ENCODE data around the gene ADIG. TPM values are rescaled to one million over a fixed set of nuclear protein-coding genes. Genes with fewer than 3 reads are reported as not detected.

ADIG gene
- total and polyA plus RNA-seq, 10 donors, result not detected

DNA sequence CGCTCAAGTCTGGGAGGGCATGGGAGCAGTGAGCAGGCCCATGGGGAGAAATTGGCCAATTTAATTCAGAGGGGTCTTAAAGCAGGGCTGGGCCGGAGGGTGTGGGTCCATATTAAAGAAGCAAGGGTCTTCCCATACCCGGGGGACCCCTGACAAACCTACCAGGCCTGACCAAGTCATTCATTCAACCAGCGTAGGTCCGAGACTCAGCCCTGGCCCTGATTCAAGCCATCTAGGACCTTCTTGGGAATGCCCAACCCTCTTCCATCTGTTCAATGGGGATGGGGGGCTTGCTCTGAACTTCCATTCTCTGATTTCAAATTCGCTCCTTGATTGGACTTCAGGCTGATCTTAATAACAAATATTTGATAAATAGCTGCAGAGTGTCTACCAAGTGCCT, 7.3 kb downstream of the ADIG start:
- no peaks in the 10 kb centered on the region for H3K36me3 ChIP-seq
- no peaks in the 10 kb centered on the region for H3K9me3 ChIP-seq
- no peak overlapping the region for H3K27ac ChIP-seq
- H3K4me1 ChIP-seq, result no peaks in the 10 kb centered on the region
- TF ChIP-seq, protein P1, sequence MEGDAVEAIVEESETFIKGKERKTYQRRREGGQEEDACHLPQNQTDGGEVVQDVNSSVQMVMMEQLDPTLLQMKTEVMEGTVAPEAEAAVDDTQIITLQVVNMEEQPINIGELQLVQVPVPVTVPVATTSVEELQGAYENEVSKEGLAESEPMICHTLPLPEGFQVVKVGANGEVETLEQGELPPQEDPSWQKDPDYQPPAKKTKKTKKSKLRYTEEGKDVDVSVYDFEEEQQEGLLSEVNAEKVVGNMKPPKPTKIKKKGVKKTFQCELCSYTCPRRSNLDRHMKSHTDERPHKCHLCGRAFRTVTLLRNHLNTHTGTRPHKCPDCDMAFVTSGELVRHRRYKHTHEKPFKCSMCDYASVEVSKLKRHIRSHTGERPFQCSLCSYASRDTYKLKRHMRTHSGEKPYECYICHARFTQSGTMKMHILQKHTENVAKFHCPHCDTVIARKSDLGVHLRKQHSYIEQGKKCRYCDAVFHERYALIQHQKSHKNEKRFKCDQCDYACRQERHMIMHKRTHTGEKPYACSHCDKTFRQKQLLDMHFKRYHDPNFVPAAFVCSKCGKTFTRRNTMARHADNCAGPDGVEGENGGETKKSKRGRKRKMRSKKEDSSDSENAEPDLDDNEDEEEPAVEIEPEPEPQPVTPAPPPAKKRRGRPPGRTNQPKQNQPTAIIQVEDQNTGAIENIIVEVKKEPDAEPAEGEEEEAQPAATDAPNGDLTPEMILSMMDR (IDR thresholded peaks at IDR 0.05 in 8 of 11, conservative IDR thresholded peaks at IDR 0.05 in 3 of 11), result no peak
- no peak for TF ChIP-seq POLR2A (IDR thresholded peaks at IDR 0.05)
- no peak for TF ChIP-seq POLR2AphosphoS5 (IDR thresholded peaks at IDR 0.05)
- 79 to 93% (median 90%) methylated on average over 6 of the region's 6 CpGs for WGBS, 5 donors
- no peak for DNase-seq
- peaks cover 0 to 61% (median 0%) of the 10 kb centered on the region in 7 donors for H3K27me3 ChIP-seq (replicated peaks in 1 of 7)
- no peak overlapping the region for H3K4me3 ChIP-seq
- intact Hi-C loops (cut with DNase I; ENCODE audit: low total_unique reads), result no loop called here

- Histone ChIP-seq H3K4me3 (no peak overlapping the region), H3K27me3 (replicated peaks in 1 of 7) (peaks cover 0 to 53% (median 0%) of the 10 kb centered on the region in 7 donors), H3K4me1 (no peaks in the 10 kb centered on the region), H3K9me3 (no peaks in the 10 kb centered on the region), H3K36me3 (no peaks in the 10 kb centered on the region), H3K27ac (no peak overlapping the region)
- WGBS, 5 donors, result 77 to 92% (median 83%) methylated on average over 4 of the region's 4 CpGs
- intact Hi-C loops (cut with DNase I; ENCODE audit: low total_unique reads), result no loop called here
- TF ChIP-seq POLR2A (IDR thresholded peaks at IDR 0.05), result no peak
- TF ChIP-seq, protein P1 (IDR thresholded peaks at IDR 0.05 in 8 of 11, conservative IDR thresholded peaks at IDR 0.05 in 3 of 11), result no peak
- TF ChIP-seq POLR2AphosphoS5 (IDR thresholded peaks at IDR 0.05), result no peak
- no peak for DNase-seq
Measured at GRCh38 chr20:38589351-38589750, 8.4 kb downstream of the ADIG start.

DNA sequence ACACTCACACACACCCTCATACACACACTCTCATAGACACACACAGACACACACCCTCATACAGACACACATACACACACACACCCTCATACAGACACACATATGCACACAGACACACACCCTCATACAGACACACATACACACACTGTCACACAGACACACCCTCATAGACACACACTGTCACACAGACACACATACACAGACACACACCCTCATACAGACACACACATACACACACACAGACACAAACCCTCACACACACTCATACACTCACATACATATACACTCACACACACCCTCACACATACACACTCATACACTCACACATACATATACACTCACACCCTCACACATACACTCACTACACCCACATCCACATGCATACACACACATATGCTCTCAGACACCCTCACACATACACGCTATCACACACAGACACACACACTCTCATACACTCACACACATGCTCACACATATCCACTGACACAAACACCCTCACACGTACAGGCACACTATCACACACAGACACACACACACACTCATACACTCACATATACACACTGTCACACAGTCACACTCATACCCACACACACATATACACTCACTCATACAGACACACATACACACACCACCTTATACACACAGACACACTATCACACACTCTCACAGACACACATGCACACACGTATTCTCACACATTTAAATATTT, 9.1 kb downstream of the ADIG start:
- Histone ChIP-seq H3K27me3 (replicated peaks in 1 of 7) (peaks cover 0 to 45% (median 0%) of the 10 kb centered on the region in 7 donors), H3K4me1 (no peaks in the 10 kb centered on the region), H3K27ac (no peak overlapping the region), H3K36me3 (no peaks in the 10 kb centered on the region), H3K9me3 (no peaks in the 10 kb centered on the region), H3K4me3 (no peak overlapping the region)
- no peak for DNase-seq
- TF ChIP-seq POLR2A (IDR thresholded peaks at IDR 0.05), result no peak
- TF ChIP-seq POLR2AphosphoS5 (IDR thresholded peaks at IDR 0.05), result no peak
- TF ChIP-seq, protein P1 (IDR thresholded peaks at IDR 0.05 in 8 of 11, conservative IDR thresholded peaks at IDR 0.05 in 3 of 11), result no peak
- 78 to 89% (median 85%) methylated on average over 3 of the region's 3 CpGs for WGBS, 5 donors
- intact Hi-C loops (cut with DNase I; ENCODE audit: low total_unique reads), result no loop called here

- H3K4me1 ChIP-seq, result no peaks in the 10 kb centered on the region
- peak; percentile 37 for DNase-seq
- no peak overlapping the region for H3K4me3 ChIP-seq
- intact Hi-C loops (cut with DNase I; ENCODE audit: low total_unique reads), result no loop called here
- H3K9me3 ChIP-seq, result no peaks in the 10 kb centered on the region
- H3K36me3 ChIP-seq, result no peaks in the 10 kb centered on the region
- H3K27me3 ChIP-seq (replicated peaks in 1 of 7), result peaks cover 0 to 38% (median 0%) of the 10 kb centered on the region in 7 donors
- no peak overlapping the region for H3K27ac ChIP-seq
- whole genome bisulfite sequencing, 5 donors, result 79 to 85% (median 82%) methylated on average over 17 to 18 of the region's 18 CpGs
- TF ChIP-seq POLR2A (IDR thresholded peaks at IDR 0.05) (no peak), POLR2AphosphoS5 (IDR thresholded peaks at IDR 0.05) (no peak)
- TF ChIP-seq, protein P1 (IDR thresholded peaks at IDR 0.05 in 8 of 11, conservative IDR thresholded peaks at IDR 0.05 in 3 of 11), result no peak
Measured at GRCh38 chr20:38590676-38591473, 9.9 kb downstream of the ADIG start.

All from spleen (tissue), 11 donors.